Measurements from ENCODE around the gene HAUS6. TPM values are rescaled to one million over a fixed set of nuclear protein-coding genes. Genes with fewer than 3 reads are reported as not detected.
"Not testable (repeated sequence)": the region's sequence is repeated elsewhere in the genome, so short reads cannot be mapped to it uniquely, and the experiment has no call there.

Gene HAUS6
- polyA plus RNA-seq, 3 donors: 17.9 to 23.0 (median 20.7) TPM

- no peak for DNase-seq (ENCODE audit: extremely low read depth in 1 of 11, low read depth in 9 of 11, low spot score in 4 of 11)
These were observed 21.7 kb upstream of the HAUS6 start for GRCh38 chr9:19124430-19124793.

DNA sequence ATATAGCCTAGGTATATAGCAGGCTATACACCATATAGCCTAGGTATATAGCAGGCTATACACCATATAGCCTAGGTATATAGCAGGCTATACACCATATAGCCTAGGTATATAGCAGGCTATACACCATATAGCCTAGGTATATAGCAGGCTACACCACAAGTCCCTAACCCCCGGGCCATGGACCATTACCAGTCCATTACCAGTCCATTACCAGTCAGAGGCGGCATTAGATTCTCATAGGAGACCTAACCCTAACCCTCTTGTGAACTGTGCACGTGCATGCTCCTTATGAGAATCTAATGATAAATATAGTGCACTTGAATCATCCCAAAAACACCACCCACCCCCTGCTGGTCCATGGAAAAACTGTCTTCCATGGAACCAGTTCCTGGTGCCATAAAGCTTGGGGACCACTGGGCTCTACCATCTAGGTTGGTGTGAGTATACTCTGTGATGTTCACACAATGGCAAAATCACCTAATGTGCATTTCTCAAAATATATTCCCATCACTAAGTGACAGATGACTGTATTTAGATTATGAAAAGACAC, 19.9 kb upstream of the HAUS6 start:
- DNase-seq (ENCODE audit: extremely low read depth in 1 of 11, low read depth in 9 of 11, low spot score in 4 of 11): no peak

- no peak for DNase-seq (ENCODE audit: extremely low read depth in 1 of 11, low read depth in 9 of 11, low spot score in 4 of 11)
These were observed 18.2 kb upstream of the HAUS6 start for GRCh38 chr9:19120877-19121276.

GRCh38 chr9:19119801-19120440, 17.2 kb upstream of the HAUS6 start:
- DNase-seq (ENCODE audit: extremely low read depth in 1 of 11, low read depth in 9 of 11, low spot score in 4 of 11): no peak

DNA sequence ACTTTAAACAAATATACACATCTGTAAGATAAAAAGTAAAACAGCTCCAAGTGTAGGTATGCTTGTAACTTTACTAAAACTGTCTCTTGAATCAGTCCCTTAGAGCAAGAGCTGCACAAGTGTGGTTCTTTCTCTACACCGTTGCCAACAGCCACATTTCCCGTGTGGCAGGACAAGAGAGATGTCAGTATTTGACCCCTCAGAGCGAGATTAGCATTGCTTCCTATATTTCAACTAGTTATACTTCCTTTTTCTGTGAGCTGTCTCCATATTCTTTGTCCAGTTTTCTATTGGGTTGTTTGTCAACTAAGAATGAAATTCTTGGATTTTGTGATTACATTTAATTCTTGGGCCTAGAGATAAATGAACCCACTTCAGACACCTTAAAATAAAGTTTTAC, 16.5 kb upstream of the HAUS6 start:
- DNase-seq (ENCODE audit: extremely low read depth in 1 of 11, low read depth in 9 of 11, low spot score in 4 of 11): no peak

DNA sequence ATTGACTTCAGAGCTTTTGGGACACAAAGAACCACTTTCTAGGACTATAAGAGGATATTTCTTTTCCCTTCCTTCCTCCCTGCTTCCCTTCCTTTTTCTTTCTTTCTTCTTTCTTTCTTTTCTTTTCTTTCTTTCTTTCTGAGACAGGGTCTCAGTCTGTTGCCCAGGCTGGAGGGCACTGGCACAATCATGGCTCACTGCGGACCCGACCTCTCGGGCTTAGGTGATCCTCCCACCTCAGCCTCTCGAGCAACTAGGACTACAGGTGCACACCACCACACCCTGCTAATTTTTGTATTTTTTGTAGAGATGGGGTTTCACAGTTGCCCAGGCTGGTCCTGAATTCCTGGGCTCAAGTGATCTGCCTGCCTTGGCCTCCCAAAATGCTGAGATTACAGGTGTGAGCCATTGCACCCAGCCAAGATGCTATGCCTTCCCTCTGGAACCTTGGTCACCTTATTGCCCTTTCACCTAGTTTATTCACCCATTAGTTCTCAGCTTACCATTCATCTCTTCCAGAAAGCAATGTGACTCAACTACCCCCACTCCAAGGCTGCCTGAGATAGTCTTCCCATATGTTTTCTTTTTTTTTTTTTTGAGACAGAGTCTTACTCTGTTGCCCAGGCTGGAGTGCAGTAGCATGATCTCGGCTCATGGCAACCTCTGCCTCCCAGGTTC, 14.5 kb upstream of the HAUS6 start:
- no peak for DNase-seq (ENCODE audit: extremely low read depth in 1 of 11, low read depth in 9 of 11, low spot score in 4 of 11)

DNA sequence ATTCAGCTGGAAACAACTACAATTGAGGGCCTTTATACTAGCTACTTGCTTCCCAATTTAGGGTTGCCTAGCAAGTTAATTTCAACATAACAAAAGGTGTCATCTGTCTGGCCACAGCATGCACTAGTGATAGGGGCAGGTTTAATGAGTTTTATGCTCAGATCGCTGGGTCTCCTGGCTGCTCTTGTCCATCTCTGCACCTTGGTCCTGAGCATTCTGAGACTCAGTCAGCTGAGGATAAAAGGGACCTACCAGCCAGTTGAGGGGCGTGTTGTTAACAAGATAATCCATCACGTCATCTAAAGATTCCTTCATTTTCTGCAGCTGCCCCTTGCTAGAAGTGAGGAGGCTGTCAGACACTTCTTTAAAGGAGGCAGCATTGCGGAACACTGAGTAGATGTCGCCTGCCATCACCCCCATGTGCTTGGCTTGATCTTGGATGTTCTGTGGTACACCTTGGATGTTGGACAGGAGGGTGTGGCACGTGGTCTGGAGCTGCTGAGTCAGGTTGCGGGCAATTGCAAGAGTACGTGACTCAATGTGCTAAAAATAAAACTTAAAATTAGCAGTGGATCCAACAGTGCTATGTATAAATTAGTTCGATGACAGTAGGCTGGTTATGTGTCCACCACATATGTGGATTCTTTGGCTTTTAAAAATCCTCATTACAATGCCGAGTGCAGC, 13.5 kb upstream of the HAUS6 start:
- DNase-seq (ENCODE audit: extremely low read depth in 1 of 11, low read depth in 9 of 11, low spot score in 4 of 11): no peak

DNA sequence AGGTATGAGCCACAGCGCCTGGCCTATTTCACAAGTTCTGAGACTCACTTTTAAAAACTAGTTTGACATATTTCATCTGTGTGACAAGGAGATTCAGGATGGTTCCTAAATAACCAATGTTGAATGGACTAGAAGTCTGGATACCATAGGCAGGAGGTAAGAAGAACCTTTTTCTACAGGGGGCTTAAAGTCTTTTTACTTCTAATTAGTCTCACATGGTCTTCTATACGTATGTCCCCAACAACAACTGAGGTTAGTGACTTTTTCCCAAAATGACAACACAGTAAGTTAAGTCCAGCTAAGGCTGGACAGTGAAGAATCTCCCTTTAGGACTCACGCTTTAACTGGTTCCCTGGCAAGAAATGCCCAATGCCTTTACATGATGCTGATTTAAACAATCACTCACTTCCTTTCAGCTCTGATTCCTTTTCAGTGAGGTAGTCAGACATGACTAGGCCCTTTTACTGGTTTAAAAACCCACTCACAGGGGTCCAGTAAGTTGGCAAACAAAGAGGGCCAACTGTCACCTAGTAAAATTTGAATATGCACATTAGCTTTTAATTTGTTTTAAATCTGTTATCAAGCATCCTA, 12.1 kb upstream of the HAUS6 start:
- no peak for DNase-seq (ENCODE audit: extremely low read depth in 1 of 11, low read depth in 9 of 11, low spot score in 4 of 11)

DNA sequence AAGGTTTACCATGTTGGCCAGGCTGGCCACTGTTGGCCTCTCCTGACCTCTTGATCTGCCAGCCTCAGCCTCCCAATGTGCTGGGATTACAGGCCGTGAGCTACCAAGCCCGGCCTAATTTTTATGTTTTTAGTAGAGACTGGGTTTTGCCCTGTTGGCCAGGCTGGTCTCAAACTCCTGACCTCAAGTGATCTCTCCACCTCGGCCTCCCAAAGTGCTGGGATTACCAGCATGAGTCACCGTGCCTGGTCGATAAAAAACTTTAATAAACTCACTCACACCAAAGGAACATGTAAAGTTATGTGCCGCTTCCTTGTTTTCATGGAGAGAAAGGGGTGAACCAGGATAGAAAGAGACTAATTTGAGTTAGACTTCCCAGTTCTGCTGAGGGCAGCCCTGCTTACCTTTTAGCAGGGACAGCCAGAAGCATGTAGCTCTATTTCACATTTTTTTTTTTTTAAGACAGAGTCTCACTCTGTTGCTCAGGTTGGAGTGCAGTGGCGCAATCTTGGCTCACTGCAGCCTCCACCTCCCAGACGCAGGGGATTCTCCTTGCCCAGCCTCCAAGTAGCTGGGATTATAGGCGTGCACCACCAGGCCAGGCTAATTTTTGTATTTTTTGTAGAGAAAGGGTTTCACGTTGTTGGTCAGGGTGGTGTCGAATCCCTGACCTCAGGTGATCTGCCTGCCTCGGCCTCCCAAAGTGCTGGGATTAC, 11.4 kb upstream of the HAUS6 start:
- no peak for DNase-seq (ENCODE audit: extremely low read depth in 1 of 11, low read depth in 9 of 11, low spot score in 4 of 11)

- not testable (repeated sequence) for DNase-seq (ENCODE audit: extremely low read depth in 1 of 11, low read depth in 9 of 11, low spot score in 4 of 11)
These were observed 10.4 kb upstream of the HAUS6 start for GRCh38 chr9:19113064-19113611.

GRCh38 chr9:19108038-19108437, 5.3 kb upstream of the HAUS6 start:
- DNase-seq (ENCODE audit: extremely low read depth in 1 of 11, low read depth in 9 of 11, low spot score in 4 of 11): no peak

DNA sequence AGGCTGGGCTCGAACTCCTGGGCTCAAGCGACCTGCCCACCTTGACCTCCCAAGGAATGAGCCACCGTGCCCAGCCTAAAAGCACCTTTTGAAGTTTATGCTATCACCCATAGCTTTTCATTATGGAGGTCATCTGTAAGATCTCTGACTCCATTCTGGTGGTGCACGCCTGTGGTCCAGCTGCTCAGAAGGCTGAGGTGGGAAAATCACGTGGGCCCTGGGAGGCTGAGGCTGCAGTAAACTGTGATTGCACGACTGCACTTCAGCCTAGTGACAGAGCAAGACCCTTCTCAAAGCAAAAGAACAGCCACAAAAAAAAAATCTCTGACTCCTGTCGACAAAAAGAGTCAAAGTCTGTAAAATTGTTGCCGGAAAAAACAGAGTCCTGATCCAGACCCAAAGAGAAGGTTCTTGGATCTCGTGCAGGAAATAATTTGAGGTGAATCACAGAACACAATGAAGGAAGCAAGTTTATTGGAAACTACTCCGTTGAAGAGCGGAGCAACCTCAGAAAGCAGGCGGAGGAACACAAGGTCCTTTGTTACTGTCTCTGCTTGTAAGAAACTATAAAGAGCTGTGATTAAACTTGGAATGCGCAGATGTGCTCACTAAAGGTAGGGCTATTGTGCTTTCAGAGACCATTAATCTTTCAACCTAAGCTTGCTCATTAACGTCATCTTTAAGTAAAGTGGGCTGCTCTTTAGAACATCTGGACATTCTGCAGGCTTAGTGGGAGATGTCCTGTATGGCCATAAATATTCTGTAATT, 2.0 kb upstream of the HAUS6 start:
- peak in 4 of 11 donors; percentile 27 to 38 (median 30) for DNase-seq (ENCODE audit: extremely low read depth in 1 of 11, low read depth in 9 of 11, low spot score in 4 of 11)

DNA sequence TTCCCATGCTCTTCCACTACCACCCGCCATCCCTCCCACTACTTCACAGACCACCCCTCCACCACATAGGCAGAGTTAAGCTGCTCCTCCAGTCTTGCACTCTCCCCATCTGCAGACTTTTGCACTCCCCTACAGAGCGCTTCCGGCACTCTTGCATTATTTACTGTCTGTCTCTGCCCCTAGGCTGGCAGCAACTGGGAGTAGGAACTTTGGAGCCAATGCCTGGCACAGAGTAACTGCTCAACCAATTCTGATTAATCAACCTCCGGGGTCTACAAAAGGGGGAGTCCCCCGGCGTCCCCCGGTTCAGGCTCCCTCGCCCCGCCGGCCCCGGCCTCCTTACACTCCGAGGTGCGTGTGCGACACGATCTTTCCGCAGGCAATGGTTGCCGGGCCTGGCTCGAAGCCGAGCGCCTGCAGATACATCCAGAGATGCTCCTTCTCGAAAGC, 498 bp downstream of the HAUS6 start:
- peak in 2 of 11 donors; percentile 13 to 20 for DNase-seq (ENCODE audit: extremely low read depth in 1 of 11, low read depth in 9 of 11, low spot score in 4 of 11)

DNA sequence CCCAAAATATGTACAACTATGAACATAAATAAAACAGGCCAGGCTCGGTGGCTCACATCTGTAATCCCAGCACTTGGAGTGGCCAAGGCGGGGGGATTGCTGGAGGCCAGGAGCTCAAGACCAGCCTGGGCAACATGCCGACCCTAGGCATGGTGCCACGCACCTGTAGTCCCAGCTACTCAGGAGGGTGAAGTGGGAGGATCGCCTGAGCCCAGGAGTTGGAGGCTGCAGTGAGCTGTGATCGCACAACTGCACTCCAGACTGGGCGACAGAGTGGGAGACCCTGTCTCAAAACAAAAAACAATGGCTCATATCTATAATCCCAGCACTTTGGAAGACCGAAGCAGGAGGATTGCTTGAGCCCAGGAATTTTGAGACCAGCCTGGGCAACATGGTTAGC, 1.5 kb downstream of the HAUS6 start:
- no peak for DNase-seq (ENCODE audit: extremely low read depth in 1 of 11, low read depth in 9 of 11, low spot score in 4 of 11)

DNA sequence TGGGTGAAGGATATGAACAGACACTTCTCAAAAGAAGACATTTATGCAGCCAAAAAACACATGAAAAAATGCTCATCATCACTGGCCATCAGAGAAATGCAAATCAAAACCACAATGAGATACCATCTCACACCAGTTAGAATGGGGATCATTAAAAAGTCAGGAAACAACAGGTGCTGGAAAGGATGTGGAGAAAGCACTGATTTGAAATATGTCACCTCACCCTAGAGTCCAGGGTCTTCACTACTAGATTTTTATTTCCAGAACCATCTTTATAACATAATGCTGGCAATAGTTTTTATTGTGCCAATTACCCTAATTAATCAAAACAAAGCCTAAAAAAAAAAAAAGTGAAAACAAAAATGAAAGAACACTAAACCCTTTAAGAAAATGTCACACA, 5.3 kb downstream of the HAUS6 start:
- DNase-seq (ENCODE audit: extremely low read depth in 1 of 11, low read depth in 9 of 11, low spot score in 4 of 11): not testable (repeated sequence)

DNA sequence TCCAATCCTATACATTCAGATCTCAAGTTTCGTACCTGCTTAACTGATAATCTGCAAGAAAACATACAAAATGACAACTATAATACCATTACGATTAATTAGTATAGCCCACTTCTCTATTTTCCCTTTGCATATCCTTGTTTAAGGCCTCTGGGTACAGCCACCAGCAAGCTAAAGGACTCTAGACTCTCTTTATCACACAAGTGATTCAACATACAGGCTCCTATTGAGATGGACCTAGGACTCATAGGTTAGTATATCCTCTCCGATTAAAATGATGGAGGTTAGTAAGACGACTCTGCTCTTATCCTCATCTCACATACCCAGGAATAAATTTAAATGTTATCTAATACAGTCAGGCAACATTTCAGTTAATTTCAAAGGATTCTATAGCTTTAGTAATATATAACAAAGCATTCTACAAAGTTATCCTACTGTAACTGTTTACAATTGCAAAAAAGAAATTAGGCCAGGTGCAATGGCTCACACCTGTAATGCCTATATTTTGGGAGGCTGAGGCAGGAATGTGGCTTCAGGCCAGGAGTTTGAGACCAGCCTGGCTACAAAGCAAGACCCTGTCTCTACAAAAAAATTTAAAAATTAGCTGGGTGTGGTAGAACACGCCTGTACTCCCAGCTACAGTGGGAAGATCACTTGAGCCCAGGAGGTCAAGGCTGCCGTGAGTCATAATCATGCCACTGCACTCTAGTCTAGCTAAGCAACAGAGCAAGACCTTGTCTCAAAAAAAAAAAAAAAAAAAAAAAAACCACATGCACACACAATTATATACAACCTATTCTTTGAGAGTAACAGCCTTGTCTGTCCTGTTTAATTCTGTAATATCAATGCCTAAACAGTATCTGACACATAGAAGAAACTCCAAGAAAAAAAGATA, 15.4 kb downstream of the HAUS6 start:
- DNase-seq (ENCODE audit: extremely low read depth in 1 of 11, low read depth in 9 of 11, low spot score in 4 of 11): no peak

- DNase-seq (ENCODE audit: extremely low read depth in 1 of 11, low read depth in 9 of 11, low spot score in 4 of 11): no peak
These were observed 17.4 kb downstream of the HAUS6 start for GRCh38 chr9:19085295-19085694.

Data from renal cortex interstitium (tissue), 11 donors.